ENCODE measurements around the gene NES.

- TF ChIP-seq CTCF (IDR thresholded peaks at IDR 0.05; ENCODE audit: low read depth, low read length), result no peak
- no peak for TF ChIP-seq MAX (IDR thresholded peaks at IDR 0.05; ENCODE audit: low read depth, low read length)
- no peak for TF ChIP-seq MYC (IDR thresholded peaks at IDR 0.05; ENCODE audit: low read depth, low read length)
- TF ChIP-seq POLR2A (IDR thresholded peaks at IDR 0.05; ENCODE audit: extremely low read depth, insufficient read length), result no peak
Measured at GRCh38 chr1:156669794-156670193, 7.4 kb downstream of the NES start.
